Testis (tissue), 3 donors: ENCODE results near the gene COL4A1. TPM values are rescaled to one million over a fixed set of nuclear protein-coding genes. Genes with fewer than 3 reads are reported as not detected.

Experiments used
- DNase-seq: peaks from one replicate; pipeline ENCODE4 v3.0.0-alpha.2; 2019
- H3K27ac ChIP-seq, 2 donors: fragments of 200-600 bp; sonication (generic); one replicate each; pipeline ENCODE4 v1.5.1; 2019
- H3K27me3 ChIP-seq: fragments of 200-600 bp; sonication (generic); one replicate; pipeline ENCODE4 v1.5.1; 2019
- H3K36me3 ChIP-seq: fragments of 200-600 bp; sonication (generic); one replicate; pipeline ENCODE4 v1.5.1; 2017; ENCODE audit warnings: low read depth; ENCODE audit errors: missing control alignments
- H3K4me1 ChIP-seq: fragments of 200-600 bp; sonication (generic); one replicate; pipeline ENCODE4 v1.5.1; 2019
- H3K4me3 ChIP-seq, 2 donors: fragments of 200-600 bp; sonication (generic); one replicate each; pipeline ENCODE4 v1.5.1; 2017 to 2019
- H3K9me3 ChIP-seq: fragments of 200-600 bp; sonication (generic); one replicate; pipeline ENCODE4 v1.5.1; 2017
- POLR2A ChIP-seq: fragments of 450-650 bp; IDR thresholded peaks from one replicate; pipeline ENCODE4 v1.6.1; 2017; ENCODE audit warnings: antibody characterized with exemption, mild to moderate bottlenecking, moderate library complexity
- WGBS, 2 donors: methylation state at CpG; one replicate each; pipeline ENCODE4 v1.1.5; 2018; 5-methylcytosine and 5-hydroxymethylcytosine counted together
- intact Hi-C: fragments of 100-400 bp; cut with DNase I; formaldehyde crosslinking; loops from one replicate; pipeline ENCODE4 v1.15.1; 2023; ENCODE audit warnings: low total_unique reads
- polyA plus RNA-seq: library from polyadenylated mRNA; stranded (reverse); fragments of 350-450 nt; fragmentation: Illumina TruSeq; extraction: RNeasy Lipid Tissue Mini Kit (QIAGEN cat#74804); gene quantifications from one replicate; pipeline ENCODE4 v1.2.3, GENCODE V29; 2014; ENCODE audit warnings: low read depth, low replicate concordance; ENCODE audit not compliant: insufficient read depth
- total RNA-seq, 2 donors: library from RNA; depleted of rRNA; stranded (reverse); fragments of >200 nt; gene quantifications; one replicate each; pipeline ENCODE4 v1.2.3, GENCODE V29; 2016
- TF ChIP-seq, protein P1 (sequence below), 3 experiments: fragments of 450-650 bp in 2 of 3; fragments of 200-600 bp in 1 of 3; sonication (generic) in 1 of 3; IDR thresholded peaks; one replicate each; pipeline ENCODE4 v1.5.1; 2016 to 2019; ENCODE audit warnings: antibody characterized with exemption in 3 of 3, mild to moderate bottlenecking in 2 of 3, moderate library complexity in 1 of 3

The COL4A1 gene
- total and polyA plus RNA-seq, 3 donors from 2014 or later, result 35.5 to 43.0 (median 39.0) TPM

DNA sequence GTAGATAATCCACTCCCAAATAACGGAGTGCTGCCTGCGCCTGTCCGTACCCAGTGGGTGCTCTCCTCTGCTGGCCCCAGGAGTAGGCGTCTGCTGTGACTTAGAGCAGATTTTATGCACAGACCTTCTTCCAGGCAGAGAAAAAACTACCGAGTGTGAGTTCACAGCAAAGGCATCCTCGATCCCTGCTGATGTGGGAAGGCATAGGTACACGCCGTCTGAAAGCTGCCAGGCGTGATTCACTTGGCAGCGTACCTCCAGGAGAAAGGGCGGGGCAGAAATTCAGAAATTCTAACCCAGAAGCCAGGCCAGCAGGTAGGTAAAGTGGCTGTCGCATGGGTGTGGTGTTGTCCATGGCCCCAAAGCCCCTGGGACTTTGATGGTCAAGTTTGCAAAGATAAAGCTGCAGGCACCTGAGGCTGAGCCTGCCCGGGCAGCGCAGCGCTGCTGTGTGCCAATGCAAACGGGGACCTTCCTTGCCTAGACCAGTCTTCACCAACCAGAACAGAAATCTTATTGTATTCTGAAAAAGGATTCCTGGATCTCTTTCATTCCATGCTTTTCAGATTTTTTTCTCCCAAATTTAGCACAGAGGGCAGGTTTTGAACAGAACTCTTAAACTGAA is 36.4 kb upstream of the COL4A1 start:
- DNase-seq, result no peak
- peaks cover 23% of the 10 kb centered on the region for H3K4me1 ChIP-seq
- no peaks in the 10 kb centered on the region for H3K27me3 ChIP-seq
- TF ChIP-seq, protein P1, sequence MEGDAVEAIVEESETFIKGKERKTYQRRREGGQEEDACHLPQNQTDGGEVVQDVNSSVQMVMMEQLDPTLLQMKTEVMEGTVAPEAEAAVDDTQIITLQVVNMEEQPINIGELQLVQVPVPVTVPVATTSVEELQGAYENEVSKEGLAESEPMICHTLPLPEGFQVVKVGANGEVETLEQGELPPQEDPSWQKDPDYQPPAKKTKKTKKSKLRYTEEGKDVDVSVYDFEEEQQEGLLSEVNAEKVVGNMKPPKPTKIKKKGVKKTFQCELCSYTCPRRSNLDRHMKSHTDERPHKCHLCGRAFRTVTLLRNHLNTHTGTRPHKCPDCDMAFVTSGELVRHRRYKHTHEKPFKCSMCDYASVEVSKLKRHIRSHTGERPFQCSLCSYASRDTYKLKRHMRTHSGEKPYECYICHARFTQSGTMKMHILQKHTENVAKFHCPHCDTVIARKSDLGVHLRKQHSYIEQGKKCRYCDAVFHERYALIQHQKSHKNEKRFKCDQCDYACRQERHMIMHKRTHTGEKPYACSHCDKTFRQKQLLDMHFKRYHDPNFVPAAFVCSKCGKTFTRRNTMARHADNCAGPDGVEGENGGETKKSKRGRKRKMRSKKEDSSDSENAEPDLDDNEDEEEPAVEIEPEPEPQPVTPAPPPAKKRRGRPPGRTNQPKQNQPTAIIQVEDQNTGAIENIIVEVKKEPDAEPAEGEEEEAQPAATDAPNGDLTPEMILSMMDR (IDR thresholded peaks at IDR 0.05), result no peak
- no peak for TF ChIP-seq POLR2A
- H3K27ac ChIP-seq, result no peak overlapping the region
- H3K36me3 ChIP-seq, result no peaks in the 10 kb centered on the region
- 82 to 89% methylated on average over 16 of the region's 16 CpGs for WGBS, 2 donors
- no peak overlapping the region for H3K4me3 ChIP-seq
- intact Hi-C loops, result loop anchor here (10.0 kb wide), 1 partner anchor 61 kb away; no protein-coding TSS in a partner anchor
- no peaks in the 10 kb centered on the region for H3K9me3 ChIP-seq

DNA sequence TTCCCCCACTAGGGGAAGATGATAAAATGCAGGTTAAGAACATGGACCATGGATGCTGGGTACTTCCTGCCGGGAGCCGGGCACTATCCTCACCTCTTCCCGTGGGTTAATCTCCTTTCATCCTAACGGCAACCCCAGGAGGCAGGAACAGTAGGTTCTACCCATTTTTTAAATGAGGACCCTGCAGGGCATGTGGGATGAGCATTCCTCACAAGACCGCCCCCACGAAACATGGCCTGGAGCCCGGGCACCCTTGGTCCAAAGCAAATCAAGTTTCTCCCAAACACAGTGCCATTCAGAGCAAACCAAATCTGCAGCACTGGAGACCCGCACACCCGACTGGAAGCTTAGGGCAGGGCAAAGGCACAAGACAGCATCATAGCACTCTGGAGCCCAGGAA is 35.5 kb upstream of the COL4A1 start:
- 83 to 92% methylated on average over 9 of the region's 9 CpGs for WGBS, 2 donors
- Histone ChIP-seq H3K4me1 (peaks cover 32% of the 10 kb centered on the region), H3K27ac (no peak overlapping the region)

GRCh38 chr13:110341445-110342244 is 34.7 kb upstream of the COL4A1 start:
- TF ChIP-seq POLR2A, result no peak
- TF ChIP-seq, protein P1 (IDR thresholded peaks at IDR 0.05), result no peak
- no peaks in the 10 kb centered on the region for H3K36me3 ChIP-seq
- H3K27ac ChIP-seq, result peak overlapping the region; percentile 81 to 82
- no peak overlapping the region for H3K4me3 ChIP-seq
- no peaks in the 10 kb centered on the region for H3K27me3 ChIP-seq
- peaks cover 40% of the 10 kb centered on the region for H3K4me1 ChIP-seq
- intact Hi-C loops, result loop anchor here (10.0 kb wide), 1 partner anchor 63 kb away; no protein-coding TSS in a partner anchor
- H3K9me3 ChIP-seq, result no peaks in the 10 kb centered on the region
- WGBS, 2 donors, result 35 to 42% methylated on average over 14 of the region's 14 CpGs
- DNase-seq, result peak; percentile 26

More for the DNA sequence above, 35.5 kb upstream of the COL4A1 start:
- no peak overlapping the region for H3K4me3 ChIP-seq
- no peaks in the 10 kb centered on the region for H3K9me3 ChIP-seq
- no peaks in the 10 kb centered on the region for H3K36me3 ChIP-seq
- DNase-seq, result no peak
- intact Hi-C loops, result loop anchor here (10.0 kb wide), 1 partner anchor 62 kb away; no protein-coding TSS in a partner anchor
- no peaks in the 10 kb centered on the region for H3K27me3 ChIP-seq
- no peak for TF ChIP-seq POLR2A

GRCh38 chr13:110340812-110341444 is 34.0 kb upstream of the COL4A1 start:
- Histone ChIP-seq H3K4me1 (peaks cover 45% of the 10 kb centered on the region), H3K36me3 (no peaks in the 10 kb centered on the region), H3K4me3 (no peak overlapping the region), H3K27me3 (no peaks in the 10 kb centered on the region), H3K27ac (peak overlapping the region; percentile 81 to 82), H3K9me3 (no peaks in the 10 kb centered on the region)
- WGBS, 2 donors, result 43 to 55% methylated on average over 12 to 24 of the region's 24 CpGs
- DNase-seq, result peak; percentile 55
- intact Hi-C loops, result loop anchor here (10.0 kb wide), 1 partner anchor 64 kb away; no protein-coding TSS in a partner anchor
- TF ChIP-seq, protein P1 (IDR thresholded peaks at IDR 0.05), result no peak
- TF ChIP-seq POLR2A, result no peak
